ENCODE measurements around the gene FBXO11. TPM values are rescaled to one million over a fixed set of nuclear protein-coding genes. Genes with fewer than 3 reads are reported as not detected.

Gene FBXO11
- total RNA-seq, 1 donor, result 57.9 TPM

DNA sequence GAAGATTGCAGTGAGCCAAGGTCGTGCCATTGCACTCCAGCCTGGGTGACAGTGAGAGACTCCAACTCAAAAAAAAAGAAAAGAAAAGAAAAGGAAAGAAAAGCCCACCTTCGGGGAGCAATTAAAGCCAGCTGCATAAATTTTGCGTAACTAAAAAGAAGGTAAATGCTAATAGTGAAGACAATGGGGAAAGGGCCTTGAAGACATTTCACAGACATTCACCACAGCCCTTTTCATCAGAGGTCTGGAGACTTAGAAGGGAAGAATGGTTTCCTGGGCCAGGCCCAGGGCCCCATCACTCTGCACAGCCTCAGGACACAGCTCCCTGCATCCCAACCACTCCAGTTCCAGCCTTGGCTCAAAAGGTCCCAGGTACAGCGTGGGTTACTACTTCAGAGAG is 158.4 kb downstream of the FBXO11 start:
- Histone ChIP-seq H2AFZ (ENCODE audit: low read length) (no peak overlapping the region), H3K36me3 (ENCODE audit: insufficient read depth, low read length) (no peaks in the 10 kb centered on the region), H3K4me1 (ENCODE audit: insufficient read depth, low read length) (peaks cover 6% of the 10 kb centered on the region), H3K79me2 (ENCODE audit: insufficient read depth, low read length) (no peaks in the 10 kb centered on the region), H3K9me3 (ENCODE audit: low read depth, low read length) (no peaks in the 10 kb centered on the region), H4K20me1 (ENCODE audit: insufficient read depth, low read length) (no peaks in the 10 kb centered on the region), H3K27ac (ENCODE audit: low read depth, low read length) (no peak overlapping the region), H3K4me3 (ENCODE audit: insufficient read depth, low read length) (no peak overlapping the region), H3K27me3 (ENCODE audit: insufficient read depth, low read length) (peaks cover 9% of the 10 kb centered on the region), H3K4me2 (ENCODE audit: insufficient read depth, low read length) (no peak overlapping the region)
- TF ChIP-seq, protein P1, sequence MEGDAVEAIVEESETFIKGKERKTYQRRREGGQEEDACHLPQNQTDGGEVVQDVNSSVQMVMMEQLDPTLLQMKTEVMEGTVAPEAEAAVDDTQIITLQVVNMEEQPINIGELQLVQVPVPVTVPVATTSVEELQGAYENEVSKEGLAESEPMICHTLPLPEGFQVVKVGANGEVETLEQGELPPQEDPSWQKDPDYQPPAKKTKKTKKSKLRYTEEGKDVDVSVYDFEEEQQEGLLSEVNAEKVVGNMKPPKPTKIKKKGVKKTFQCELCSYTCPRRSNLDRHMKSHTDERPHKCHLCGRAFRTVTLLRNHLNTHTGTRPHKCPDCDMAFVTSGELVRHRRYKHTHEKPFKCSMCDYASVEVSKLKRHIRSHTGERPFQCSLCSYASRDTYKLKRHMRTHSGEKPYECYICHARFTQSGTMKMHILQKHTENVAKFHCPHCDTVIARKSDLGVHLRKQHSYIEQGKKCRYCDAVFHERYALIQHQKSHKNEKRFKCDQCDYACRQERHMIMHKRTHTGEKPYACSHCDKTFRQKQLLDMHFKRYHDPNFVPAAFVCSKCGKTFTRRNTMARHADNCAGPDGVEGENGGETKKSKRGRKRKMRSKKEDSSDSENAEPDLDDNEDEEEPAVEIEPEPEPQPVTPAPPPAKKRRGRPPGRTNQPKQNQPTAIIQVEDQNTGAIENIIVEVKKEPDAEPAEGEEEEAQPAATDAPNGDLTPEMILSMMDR (IDR thresholded peaks at IDR 0.05; ENCODE audit: extremely low read depth, low read depth, low read length), result no peak
- DNase-seq (ENCODE audit: insufficient read length, low spot score, missing footprints), result no peak

GRCh38 chr2:47744074-47744473 is 162.2 kb downstream of the FBXO11 start:
- Histone ChIP-seq H4K20me1 (ENCODE audit: insufficient read depth, low read length) (no peaks in the 10 kb centered on the region), H3K27ac (ENCODE audit: low read depth, low read length) (no peak overlapping the region), H3K4me3 (ENCODE audit: insufficient read depth, low read length) (no peak overlapping the region), H3K36me3 (ENCODE audit: insufficient read depth, low read length) (no peaks in the 10 kb centered on the region), H3K9me3 (ENCODE audit: low read depth, low read length) (no peaks in the 10 kb centered on the region), H2AFZ (ENCODE audit: low read length) (no peak overlapping the region), H3K79me2 (ENCODE audit: insufficient read depth, low read length) (no peaks in the 10 kb centered on the region), H3K27me3 (ENCODE audit: insufficient read depth, low read length) (peaks cover 17% of the 10 kb centered on the region), H3K4me2 (ENCODE audit: insufficient read depth, low read length) (no peak overlapping the region), H3K4me1 (ENCODE audit: insufficient read depth, low read length) (no peaks in the 10 kb centered on the region)
- TF ChIP-seq, protein P1 (IDR thresholded peaks at IDR 0.05; ENCODE audit: extremely low read depth, low read depth, low read length), result no peak
- DNase-seq (ENCODE audit: insufficient read length, low spot score, missing footprints), result no peak

- Histone ChIP-seq H3K36me3 (ENCODE audit: insufficient read depth, low read length) (no peaks in the 10 kb centered on the region), H3K4me3 (ENCODE audit: insufficient read depth, low read length) (no peak overlapping the region), H4K20me1 (ENCODE audit: insufficient read depth, low read length) (no peaks in the 10 kb centered on the region), H3K4me2 (ENCODE audit: insufficient read depth, low read length) (no peak overlapping the region), H3K9me3 (ENCODE audit: low read depth, low read length) (no peaks in the 10 kb centered on the region), H3K79me2 (ENCODE audit: insufficient read depth, low read length) (no peaks in the 10 kb centered on the region), H2AFZ (ENCODE audit: low read length) (no peak overlapping the region), H3K27me3 (ENCODE audit: insufficient read depth, low read length) (peaks cover 22% of the 10 kb centered on the region), H3K4me1 (ENCODE audit: insufficient read depth, low read length) (no peaks in the 10 kb centered on the region), H3K27ac (ENCODE audit: low read depth, low read length) (no peak overlapping the region)
- no peak for DNase-seq (ENCODE audit: insufficient read length, low spot score, missing footprints)
- TF ChIP-seq, protein P1 (IDR thresholded peaks at IDR 0.05; ENCODE audit: extremely low read depth, low read depth, low read length), result no peak
Measured at GRCh38 chr2:47741637-47742036, 164.7 kb downstream of the FBXO11 start.

DNA sequence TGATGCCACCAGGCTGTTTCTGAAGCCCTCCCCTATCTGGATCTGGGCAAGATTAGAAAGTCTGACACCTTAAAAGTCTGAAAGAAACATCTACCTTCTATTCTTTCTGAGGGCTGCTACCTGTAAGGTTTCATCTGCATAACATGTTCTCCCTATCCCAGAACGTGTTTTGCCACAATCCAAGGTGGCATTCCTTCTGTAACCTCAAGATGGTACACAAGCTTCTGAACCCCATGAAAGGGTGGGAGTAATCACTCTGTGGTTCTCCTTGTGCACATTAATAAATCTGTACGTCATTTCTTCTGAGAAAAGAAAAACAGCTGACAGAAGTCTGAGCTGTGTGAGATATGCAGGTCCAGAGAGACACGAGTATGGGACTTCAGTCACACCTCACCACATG is 165.2 kb downstream of the FBXO11 start:
- H3K27ac ChIP-seq (ENCODE audit: low read depth, low read length), result no peak overlapping the region
- H2AFZ ChIP-seq (ENCODE audit: low read length), result no peak overlapping the region
- TF ChIP-seq, protein P1 (IDR thresholded peaks at IDR 0.05; ENCODE audit: extremely low read depth, low read depth, low read length), result no peak
- DNase-seq (ENCODE audit: insufficient read length, low spot score, missing footprints), result no peak
- no peaks in the 10 kb centered on the region for H3K9me3 ChIP-seq (ENCODE audit: low read depth, low read length)
- H3K4me2 ChIP-seq (ENCODE audit: insufficient read depth, low read length), result no peak overlapping the region
- peaks cover 22% of the 10 kb centered on the region for H3K27me3 ChIP-seq (ENCODE audit: insufficient read depth, low read length)
- H3K36me3 ChIP-seq (ENCODE audit: insufficient read depth, low read length), result no peaks in the 10 kb centered on the region
- no peaks in the 10 kb centered on the region for H3K79me2 ChIP-seq (ENCODE audit: insufficient read depth, low read length)
- H3K4me1 ChIP-seq (ENCODE audit: insufficient read depth, low read length), result no peaks in the 10 kb centered on the region
- H4K20me1 ChIP-seq (ENCODE audit: insufficient read depth, low read length), result no peaks in the 10 kb centered on the region
- H3K4me3 ChIP-seq (ENCODE audit: insufficient read depth, low read length), result no peak overlapping the region

Small RNAs within 50 kb of the gene (small RNA-seq; reads per million reads assigned to genes)
- not detected for gene RF00026
- gene RPL36AP15, result not detected

Other genes with a start within 250 kb of the FBXO11 start
- gene MSH6, start 123.4 kb downstream of the FBXO11 start, total RNA-seq, result 29.2 and 35.8 TPM in 2 replicates

Data from osteoblast (primary cell).